Transverse colon (tissue), 4 donors: Measurements from ENCODE around the gene CANX. TPM values are rescaled to one million over a fixed set of nuclear protein-coding genes. Genes with fewer than 3 reads are reported as not detected.
A peak's percentile ranks its signal among the peaks of the same experiment; 100 is the strongest.
"Not testable (repeated sequence)": the region's sequence is repeated elsewhere in the genome, so short reads cannot be mapped to it uniquely, and the experiment has no call there.

ENCODE experiments used
- DNase-seq: peaks from one replicate; pipeline ENCODE4 v3.0.0-alpha.2; 2019
- H3K27ac ChIP-seq, 4 donors: fragments of 200-600 bp; sonication (generic); 2 replicates each; pipeline ENCODE4 v1.5.1; 2016 to 2018; ENCODE audit warnings: inconsistent platforms in 4 of 4
- H3K27me3 ChIP-seq: fragments of 200-600 bp; sonication (generic); 2 replicates; pipeline ENCODE4 v1.5.1; 2017; ENCODE audit warnings: inconsistent platforms
- H3K36me3 ChIP-seq, 4 donors: fragments of 200-600 bp; sonication (generic); 2 replicates each; pipeline ENCODE4 v1.5.1; 2017 to 2019; ENCODE audit warnings: inconsistent platforms in 4 of 4
- H3K4me1 ChIP-seq, 4 donors: fragments of 200-600 bp; sonication (generic); 2 replicates each; pipeline ENCODE4 v1.5.1; 2017 to 2020; ENCODE audit warnings: inconsistent platforms in 4 of 4
- H3K4me3 ChIP-seq, 4 donors: fragments of 200-600 bp; sonication (generic); 1 replicate in 1 of 4; 2 replicates in 3 of 4; pipeline versions ENCODE4 v1.5.1 to v1.6.1; 2017 to 2019; ENCODE audit warnings: inconsistent platforms in 4 of 4
- H3K9me3 ChIP-seq, 2 donors: fragments of 200-600 bp; sonication (generic); 2 replicates each; pipeline ENCODE4 v1.5.1; 2017 to 2019; ENCODE audit warnings: inconsistent platforms in 2 of 2
- CTCF ChIP-seq, 5 experiments: fragments of 200-600 bp in 3 of 5; fragments of 450-650 bp in 2 of 5; sonication (generic) in 3 of 5; IDR thresholded peaks; 1 replicate in 2 of 5; 2 replicates in 3 of 5; pipeline ENCODE4 v1.5.1; 2016 to 2017; ENCODE audit warnings: antibody characterized with exemption in 5 of 5, inconsistent platforms in 3 of 5, mild to moderate bottlenecking in 2 of 5, moderate library complexity in 1 of 5
- EP300 ChIP-seq: sonication (generic); formaldehyde crosslinking; IDR thresholded peaks from one replicate; pipeline ENCODE4 v1.6.1; 2017; ENCODE audit warnings: antibody characterized with exemption, low read depth
- POLR2A ChIP-seq: fragments of 450-650 bp; IDR thresholded peaks from one replicate; pipeline ENCODE4 v1.6.1; 2016; ENCODE audit warnings: antibody characterized with exemption, mild to moderate bottlenecking, moderate library complexity
- POLR2AphosphoS5 ChIP-seq, 3 donors: sonication (generic); formaldehyde crosslinking; IDR thresholded peaks; one replicate each; pipeline ENCODE4 v1.6.1; 2016; ENCODE audit warnings: antibody characterized with exemption in 3 of 3
- WGBS, 2 donors: methylation state at CpG; one replicate each; pipeline ENCODE4 v1.1.5; 2018; ENCODE audit warnings: low coverage in 1 of 2; 5-methylcytosine and 5-hydroxymethylcytosine counted together
- in situ Hi-C, 4 donors: fragments of 200-750 bp; cut with MboI; loops; one replicate each; pipeline versions ENCODE4 v1.15.0 to v1.15.1; 2017; ENCODE audit warnings: low sequenced_read_pairs in 3 of 4, low pct_ligation_motif_present in 1 of 4, low pct_unique_long_range_greater_than_20kb in 1 of 4
- intact Hi-C: fragments of 100-400 bp; cut with DNase I; formaldehyde crosslinking; loops from one replicate; pipeline ENCODE4 v1.15.1; 2023; ENCODE audit warnings: low total_unique reads
- total RNA-seq, 4 donors: library from RNA; depleted of rRNA; stranded (reverse); fragments of >200 nt; gene quantifications; one replicate each; pipeline ENCODE4 v1.1.0, GENCODE V29; 2016

Gene CANX
- total RNA-seq, 4 donors from 2014 or later: 124 to 398 (median 270) TPM

GRCh38 chr5:179696603-179697002, 2.2 kb upstream of the CANX start:
- Histone ChIP-seq H3K27ac (peak overlapping the region; percentile 53 to 100 (median 96)), H3K27me3 (no peaks in the 10 kb centered on the region), H3K36me3 (no peaks in the 10 kb centered on the region), H3K4me1 (peaks cover 17 to 37% (median 33%) of the 10 kb centered on the region in 4 donors), H3K4me3 (no peak overlapping the region), H3K9me3 (no peaks in the 10 kb centered on the region)
- WGBS, 2 donors: 35 to 45% methylated on average over 3 of the region's 3 CpGs
- intact Hi-C loops: no loop called here
- no peak for DNase-seq
- TF ChIP-seq POLR2AphosphoS5 (IDR thresholded peaks at IDR 0.05): no peak
- TF ChIP-seq CTCF (IDR thresholded peaks at IDR 0.05): no peak
- no peak for TF ChIP-seq POLR2A
- no peak for TF ChIP-seq EP300
- in situ Hi-C loops: no loop called here

- Histone ChIP-seq H3K9me3 (no peaks in the 10 kb centered on the region), H3K36me3 (no peaks in the 10 kb centered on the region), H3K4me1 (peaks cover 17 to 40% (median 35%) of the 10 kb centered on the region in 4 donors), H3K4me3 (no peak overlapping the region), H3K27ac (peak overlapping the region; percentile 95 to 100 (median 98)), H3K27me3 (no peaks in the 10 kb centered on the region)
- intact Hi-C loops (no loop called here), in situ Hi-C loops (no loop called here)
- WGBS, 2 donors: 60 to 93% methylated on average over 1 to 2 of the region's 2 CpGs
- no peak for DNase-seq
- no peak for TF ChIP-seq EP300
- no peak for TF ChIP-seq POLR2A
Observed at GRCh38 chr5:179697108-179697507, 1.7 kb upstream of the CANX start.

- DNase-seq, intact Hi-C loops, H3K36me3 ChIP-seq, in situ Hi-C loops, H3K27me3 ChIP-seq, H3K9me3 ChIP-seq: not testable (repeated sequence)
- Histone ChIP-seq H3K27ac (peak overlapping the region; percentile 95 to 100 (median 98)), H3K4me1 (peaks cover 17 to 41% (median 36%) of the 10 kb centered on the region in 4 donors), H3K4me3 (peak overlapping the region in 2 of 4 donors; percentile 93 to 94)
- 88% methylated on average over 15 of the region's 15 CpGs; no CpG with 5 or more reads in 1 of the 2 donors for WGBS, 2 donors
Observed at GRCh38 chr5:179697543-179697942, 1.2 kb upstream of the CANX start.

GRCh38 chr5:179697993-179698934, 503 bp upstream of the CANX start:
- Histone ChIP-seq H3K36me3 (no peaks in the 10 kb centered on the region), H3K4me3 (peak overlapping the region; percentile 83 to 100 (median 94)), H3K27me3 (no peaks in the 10 kb centered on the region), H3K27ac (peak overlapping the region; percentile 98 to 100 (median 99)), H3K4me1 (peaks cover 17 to 41% (median 37%) of the 10 kb centered on the region in 4 donors), H3K9me3 (no peaks in the 10 kb centered on the region)
- peak; percentile 10 for TF ChIP-seq EP300
- peak; percentile 93 for TF ChIP-seq POLR2A
- peak; percentile 93 to 96 (median 94) for TF ChIP-seq POLR2AphosphoS5 (IDR thresholded peaks at IDR 0.05)
- TF ChIP-seq CTCF (IDR thresholded peaks at IDR 0.05): peak in 1 of 5 experiments; percentile 15
- peak; percentile 99 for DNase-seq
- in situ Hi-C loops (no loop called here), intact Hi-C loops (no loop called here)
- WGBS, 2 donors: 0 to 1% methylated on average over 11 to 56 of the region's 72 CpGs

- Histone ChIP-seq H3K27ac (peak overlapping the region; percentile 95 to 100 (median 98)), H3K4me1 (peaks cover 17 to 42% (median 39%) of the 10 kb centered on the region in 4 donors), H3K9me3 (no peaks in the 10 kb centered on the region), H3K4me3 (peak overlapping the region; percentile 71 to 100 (median 94)), H3K27me3 (no peaks in the 10 kb centered on the region), H3K36me3 (peaks cover 0 to 2% (median 0%) of the 10 kb centered on the region in 4 donors)
- DNase-seq: peak; percentile 27
- intact Hi-C loops (no loop called here), in situ Hi-C loops (no loop called here)
- no peak for TF ChIP-seq POLR2A
- TF ChIP-seq EP300: no peak
- TF ChIP-seq POLR2AphosphoS5 (IDR thresholded peaks at IDR 0.05): no peak
- no peak for TF ChIP-seq CTCF (IDR thresholded peaks at IDR 0.05)
- WGBS, 2 donors: 3% methylated on average over 19 of the region's 19 CpGs; no CpG with 5 or more reads in 1 of the 2 donors
Observed at GRCh38 chr5:179699616-179700237, 960 bp downstream of the CANX start.
